GM19397 (cell line): Measurements from ENCODE around the gene EEF2K.

Experiments
- ATAC-seq: cut with Tn5 transposase; IDR thresholded peaks from one replicate; pipeline ENCODE4 v1.9.1; 2021; ENCODE audit warnings: mild to moderate bottlenecking, moderate library complexity; ENCODE audit not compliant: unreplicated experiment

Gene EEF2K

DNA sequence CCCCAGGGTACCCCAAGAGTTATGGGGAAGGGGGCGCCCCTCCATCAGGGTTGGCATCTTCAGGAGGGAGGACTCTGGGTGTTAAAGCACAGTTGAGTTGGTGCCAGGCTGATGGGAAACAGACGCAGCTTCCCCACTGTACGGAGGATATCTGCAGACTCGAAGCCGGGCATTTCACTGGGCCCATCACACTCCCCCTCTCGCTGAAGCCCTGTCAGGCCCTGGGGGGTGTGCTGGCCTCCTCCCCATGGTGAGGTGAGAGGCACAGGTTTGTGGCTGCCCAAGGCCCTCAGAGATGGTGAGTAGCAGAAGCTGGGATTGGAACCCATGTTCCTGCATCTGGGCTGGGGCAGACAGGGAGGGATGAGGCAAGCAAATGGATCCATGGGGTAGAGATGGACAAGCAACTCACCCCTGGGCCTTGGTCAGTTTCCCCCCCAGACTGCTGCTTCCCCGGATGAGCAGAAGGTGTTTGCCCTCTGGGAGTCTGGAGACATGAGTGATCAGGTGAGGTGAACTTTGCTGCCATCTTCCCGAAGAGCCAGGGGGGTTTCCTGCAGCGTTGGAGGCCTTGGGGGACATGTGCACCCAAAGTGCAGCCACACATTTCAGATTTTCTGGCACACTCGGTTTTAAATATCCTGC is 122.1 kb downstream of the EEF2K start:
- ATAC-seq = no peak

DNA sequence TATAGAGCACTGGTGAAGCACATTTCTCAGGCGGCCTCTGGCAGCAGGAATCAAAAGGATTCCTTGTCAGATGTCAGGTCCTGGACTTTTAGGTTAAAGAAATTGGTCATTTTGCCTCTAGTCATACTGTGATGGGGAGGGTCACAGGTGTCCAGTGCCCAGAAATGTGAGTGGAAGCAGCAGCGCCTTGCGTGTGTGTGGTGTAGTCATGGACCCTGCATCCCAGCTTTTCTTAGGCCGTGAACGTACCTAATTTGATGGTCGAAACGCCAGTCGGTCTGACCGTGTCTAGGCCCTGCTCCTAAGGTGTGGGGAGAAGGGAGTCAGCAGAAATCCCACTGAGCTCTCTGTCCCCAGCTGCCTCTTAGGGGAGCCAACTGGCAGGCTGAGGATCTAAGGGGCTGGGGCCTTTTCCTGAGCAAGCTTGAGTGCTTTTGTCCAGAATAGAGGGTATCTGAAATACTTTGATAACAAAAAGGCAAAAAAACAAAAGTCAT is 123.2 kb downstream of the EEF2K start:
- no peak for ATAC-seq

DNA sequence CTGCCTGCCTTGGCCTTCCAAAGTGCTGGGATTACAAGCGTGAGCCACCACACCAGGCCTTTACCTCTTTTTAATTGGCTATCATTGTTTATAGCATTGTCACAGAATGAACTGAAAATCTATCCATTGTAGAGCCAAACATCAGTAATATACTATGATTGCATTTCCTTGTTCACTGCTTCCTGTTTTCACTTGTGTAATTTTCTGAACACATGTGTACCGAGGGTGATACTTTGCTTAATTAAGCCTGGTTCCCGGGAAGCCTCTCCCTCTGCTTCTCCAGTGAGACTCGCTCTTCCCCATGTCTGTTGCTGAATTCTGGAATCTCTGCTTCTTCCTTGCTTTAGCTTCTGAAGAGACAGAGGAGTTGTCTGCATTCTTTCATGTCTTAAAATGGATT is 124.2 kb downstream of the EEF2K start:
- ATAC-seq = no peak

DNA sequence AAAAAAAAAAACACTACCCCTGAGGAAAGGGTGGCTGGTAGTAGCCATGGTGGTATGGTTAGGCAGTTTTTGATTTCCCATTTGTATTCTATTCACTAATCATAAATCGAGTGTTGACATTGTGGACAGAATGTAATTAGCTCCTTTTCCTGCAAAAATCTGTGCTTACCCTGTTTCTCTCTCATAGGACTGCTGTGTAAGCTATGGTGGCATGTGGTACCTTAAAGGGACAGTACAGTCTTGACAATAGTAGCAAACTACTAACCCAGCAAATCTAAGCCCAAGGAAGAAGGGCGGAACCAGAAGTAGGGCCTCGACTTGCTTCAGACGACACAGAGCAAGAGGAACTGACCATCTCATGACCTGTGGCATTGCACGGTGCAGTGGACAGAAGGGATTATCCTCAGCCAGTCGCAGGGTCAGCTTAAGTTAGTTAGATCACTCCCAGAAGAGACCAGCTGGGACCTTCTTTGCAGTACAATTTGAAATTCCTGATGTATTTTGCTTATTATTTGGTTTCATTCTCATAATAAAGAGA is 127.4 kb downstream of the EEF2K start:
- no peak for ATAC-seq

DNA sequence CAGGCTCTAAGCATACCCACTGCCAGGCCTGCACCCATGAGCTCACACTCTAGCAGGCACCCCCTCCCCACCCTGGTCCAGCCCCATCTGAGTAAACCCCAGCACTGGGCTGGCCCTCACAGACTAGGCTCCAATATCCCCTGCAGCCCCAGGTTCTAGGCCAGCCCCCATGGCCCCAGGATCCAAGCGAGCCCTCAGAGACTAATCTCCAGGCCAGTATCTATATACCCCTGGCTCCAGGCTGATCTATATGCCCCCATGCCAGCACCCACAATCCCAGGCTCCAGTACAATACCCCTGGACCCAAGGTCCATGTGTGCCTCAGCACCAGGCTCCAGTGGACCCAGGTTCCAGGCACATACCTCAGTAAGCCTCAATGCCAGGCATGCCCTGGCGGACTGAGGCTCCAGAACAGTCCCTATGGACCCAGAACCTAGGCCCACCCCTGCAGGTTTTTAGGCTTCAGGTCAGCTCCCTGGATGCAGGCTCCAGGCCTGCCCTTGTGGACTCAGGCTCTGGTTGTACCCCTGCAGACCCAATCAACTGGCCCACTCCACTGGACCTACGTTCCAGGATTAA is 129.7 kb downstream of the EEF2K start:
- no peak for ATAC-seq

DNA sequence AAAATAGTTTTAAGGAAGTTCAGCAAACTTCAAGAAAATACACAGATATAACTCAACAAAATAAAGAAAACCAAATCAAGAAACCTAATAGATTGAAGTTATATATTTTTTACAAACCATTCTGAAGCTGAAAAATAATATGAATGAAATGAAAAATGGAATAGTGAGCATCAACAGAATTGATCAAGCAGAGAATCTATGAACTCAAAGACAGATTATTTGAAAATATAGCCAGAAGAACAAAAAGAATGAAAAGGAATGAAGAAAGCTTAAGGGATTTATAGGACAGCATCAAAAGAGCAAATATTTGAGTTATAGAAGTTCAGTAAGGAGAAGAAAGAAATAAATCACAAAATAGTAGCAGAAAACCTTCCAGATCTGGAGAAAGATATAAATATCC is 130.5 kb downstream of the EEF2K start:
- ATAC-seq = no peak

DNA sequence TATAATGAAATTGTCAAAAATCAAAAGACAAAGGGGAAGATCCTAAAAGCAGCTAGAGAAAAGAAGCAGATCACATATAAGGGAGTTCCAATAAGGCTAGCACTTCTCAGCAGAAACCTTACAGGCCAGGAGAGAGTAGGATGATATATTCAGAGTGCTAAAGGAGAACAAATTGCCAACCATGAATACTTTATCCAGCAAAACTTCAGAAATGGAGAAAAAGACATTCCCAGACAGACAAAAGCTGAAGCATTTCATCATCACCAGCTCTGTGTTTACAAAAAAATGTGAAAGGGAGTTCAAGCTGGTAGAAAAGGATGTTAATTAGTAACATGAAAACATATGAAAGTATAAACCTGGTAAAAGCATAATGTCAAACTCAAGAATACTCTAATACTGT is 131.0 kb downstream of the EEF2K start:
- ATAC-seq = no peak

DNA sequence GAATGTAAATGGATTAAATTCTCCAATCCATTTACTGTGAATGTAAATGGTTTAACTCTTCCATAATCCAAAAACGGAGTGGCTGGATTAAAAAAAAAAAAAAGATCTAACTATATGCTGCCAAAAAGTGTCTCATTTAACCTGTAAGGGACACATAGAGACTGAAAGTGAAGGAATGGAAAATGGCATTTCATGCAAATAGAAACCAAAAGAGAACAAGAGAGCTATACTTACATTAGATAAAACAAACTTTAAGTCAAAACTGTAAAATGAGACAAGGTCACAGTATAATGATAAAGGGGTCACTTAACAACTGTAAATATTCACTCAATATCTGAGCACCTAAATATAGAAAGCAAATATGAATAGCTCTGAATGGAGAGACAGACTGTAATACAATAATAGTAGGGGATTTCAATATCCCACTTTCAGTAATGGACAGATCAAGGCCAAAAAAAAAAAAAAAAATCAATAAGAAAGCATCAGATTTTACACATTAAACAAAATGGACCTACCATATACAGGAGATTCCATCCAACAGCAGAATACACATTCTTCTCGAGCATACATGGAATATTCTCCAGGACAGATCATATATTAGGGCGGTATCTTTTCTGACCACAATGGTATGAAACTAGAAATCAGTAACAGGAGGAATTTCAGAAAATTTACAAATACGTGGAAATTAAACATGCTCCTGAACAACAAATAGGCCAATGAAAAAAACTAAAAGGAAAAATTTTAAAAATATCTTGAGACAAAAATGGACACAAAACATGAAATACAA is 132.0 kb downstream of the EEF2K start:
- no peak for ATAC-seq
